GM12872 (cell line): ENCODE measurements around the gene KRT6C.

Experiments used
- CTCF ChIP-seq: IDR thresholded peaks from 3 replicates; pipeline ENCODE4 v1.5.1; 2011; ENCODE audit warnings: low read depth, mild to moderate bottlenecking, low read length, moderate library complexity; ENCODE audit not compliant: insufficient read depth

KRT6C gene

GRCh38 chr12:52439420-52439819 lies 34.2 kb downstream of the KRT6C start:
- TF ChIP-seq CTCF = no peak

- no peak for TF ChIP-seq CTCF
Measured at GRCh38 chr12:52438305-52439301, 35.0 kb downstream of the KRT6C start.

- no peak for TF ChIP-seq CTCF
Measured at GRCh38 chr12:52437508-52437907, 36.1 kb downstream of the KRT6C start.

- TF ChIP-seq CTCF = no peak
Measured at GRCh38 chr12:52436828-52437474, 36.7 kb downstream of the KRT6C start.

- no peak for TF ChIP-seq CTCF
Measured at GRCh38 chr12:52436000-52436827, 37.4 kb downstream of the KRT6C start.

GRCh38 chr12:52435659-52435999 lies 38.0 kb downstream of the KRT6C start:
- no peak for TF ChIP-seq CTCF
